HL-60 (cell line): ENCODE measurements around the gene BCL7A.

ENCODE experiments used
- CTCF ChIP-seq: IDR thresholded peaks from one replicate; pipeline ENCODE4 v1.5.1; 2011; ENCODE audit warnings: low read length, control low read depth, inconsistent platforms; ENCODE audit not compliant: insufficient read depth
- POLR2AphosphoS5 ChIP-seq: IDR thresholded peaks from 2 replicates; pipeline ENCODE4 v1.6.1; 2012; ENCODE audit warnings: low read depth

- TF ChIP-seq POLR2AphosphoS5 (no peak), CTCF (peak; percentile 58)
These were observed 9.9 kb downstream of the BCL7A start for GRCh38 chr12:122031342-122032216.
